ENCODE data around the gene DMD.

DMD gene

GRCh38 chrX:31603411-31604120 lies 1607.8 kb downstream of the DMD start:
- H3K4me1 Mint-ChIP-seq = no peaks in the 10 kb centered on the region
- no peak overlapping the region for H3K27ac Mint-ChIP-seq
- H3K4me3 Mint-ChIP-seq = no peak overlapping the region
- no peaks in the 10 kb centered on the region for H3K36me3 Mint-ChIP-seq (ENCODE audit: low read depth)
- peaks cover 13% of the 10 kb centered on the region for H3K9me3 Mint-ChIP-seq
- H3K27me3 Mint-ChIP-seq (ENCODE audit: low read depth) = no peaks in the 10 kb centered on the region
- TF ChIP-seq CTCF (IDR thresholded peaks at IDR 0.05; ENCODE audit: unreplicated experiment in 3 of 3) = no peak

GRCh38 chrX:31600823-31601222 lies 1610.5 kb downstream of the DMD start:
- Mint-ChIP-seq H3K36me3 (ENCODE audit: low read depth) (no peaks in the 10 kb centered on the region), H3K4me3 (no peak overlapping the region), H3K4me1 (no peaks in the 10 kb centered on the region), H3K27me3 (ENCODE audit: low read depth) (no peaks in the 10 kb centered on the region), H3K9me3 (peaks cover 10% of the 10 kb centered on the region), H3K27ac (no peak overlapping the region)
- no peak for TF ChIP-seq CTCF (IDR thresholded peaks at IDR 0.05; ENCODE audit: unreplicated experiment in 3 of 3)

- TF ChIP-seq CTCF (IDR thresholded peaks at IDR 0.05; ENCODE audit: unreplicated experiment in 3 of 3) = no peak
- Mint-ChIP-seq H3K27ac (no peak overlapping the region), H3K36me3 (ENCODE audit: low read depth) (no peaks in the 10 kb centered on the region), H3K9me3 (peaks cover 1% of the 10 kb centered on the region), H3K27me3 (ENCODE audit: low read depth) (no peaks in the 10 kb centered on the region), H3K4me3 (no peak overlapping the region), H3K4me1 (no peaks in the 10 kb centered on the region)
These were observed 1618.0 kb downstream of the DMD start for GRCh38 chrX:31593353-31593752.

GRCh38 chrX:31591355-31591754 lies 1620.0 kb downstream of the DMD start:
- Mint-ChIP-seq H3K4me3 (no peak overlapping the region), H3K4me1 (no peaks in the 10 kb centered on the region), H3K36me3 (ENCODE audit: low read depth) (no peaks in the 10 kb centered on the region), H3K27me3 (ENCODE audit: low read depth) (no peaks in the 10 kb centered on the region), H3K27ac (no peak overlapping the region), H3K9me3 (peaks cover 3% of the 10 kb centered on the region)
- no peak for TF ChIP-seq CTCF (IDR thresholded peaks at IDR 0.05; ENCODE audit: unreplicated experiment in 3 of 3)

- no peak for TF ChIP-seq CTCF (IDR thresholded peaks at IDR 0.05; ENCODE audit: unreplicated experiment in 3 of 3)
These were observed 1620.7 kb downstream of the DMD start for GRCh38 chrX:31590581-31591114.

GRCh38 chrX:31589503-31589902 lies 1621.8 kb downstream of the DMD start:
- H3K4me1 Mint-ChIP-seq = no peaks in the 10 kb centered on the region
- H3K9me3 Mint-ChIP-seq = peaks cover 9% of the 10 kb centered on the region
- no peaks in the 10 kb centered on the region for H3K27me3 Mint-ChIP-seq (ENCODE audit: low read depth)
- no peak overlapping the region for H3K4me3 Mint-ChIP-seq
- H3K36me3 Mint-ChIP-seq (ENCODE audit: low read depth) = no peaks in the 10 kb centered on the region
- H3K27ac Mint-ChIP-seq = no peak overlapping the region
- TF ChIP-seq CTCF (IDR thresholded peaks at IDR 0.05; ENCODE audit: unreplicated experiment in 3 of 3) = no peak

More at GRCh38 chrX:31590581-31591114, 1620.7 kb downstream of the DMD start:
- no peak overlapping the region for H3K4me3 Mint-ChIP-seq
- H3K27ac Mint-ChIP-seq = no peak overlapping the region
- peaks cover 6% of the 10 kb centered on the region for H3K9me3 Mint-ChIP-seq
- no peaks in the 10 kb centered on the region for H3K4me1 Mint-ChIP-seq
- H3K36me3 Mint-ChIP-seq (ENCODE audit: low read depth) = no peaks in the 10 kb centered on the region
- H3K27me3 Mint-ChIP-seq (ENCODE audit: low read depth) = no peaks in the 10 kb centered on the region
